GM08714 (cell line): ENCODE data around the gene MAPK8IP1.

Experiments used
- H3K4me3 ChIP-seq: fragments of 200-500 bp; sonication (Bioruptor generic); 2 replicates; pipeline ENCODE4 v1.5.1; 2014; ENCODE audit warnings: mild to moderate bottlenecking, low read length, inconsistent platforms
- ZNF274 ChIP-seq: IDR thresholded peaks from 2 replicates; pipeline ENCODE4 v1.6.1; 2012; ENCODE audit warnings: mild to moderate bottlenecking, low read depth, low read length

The MAPK8IP1 gene

DNA sequence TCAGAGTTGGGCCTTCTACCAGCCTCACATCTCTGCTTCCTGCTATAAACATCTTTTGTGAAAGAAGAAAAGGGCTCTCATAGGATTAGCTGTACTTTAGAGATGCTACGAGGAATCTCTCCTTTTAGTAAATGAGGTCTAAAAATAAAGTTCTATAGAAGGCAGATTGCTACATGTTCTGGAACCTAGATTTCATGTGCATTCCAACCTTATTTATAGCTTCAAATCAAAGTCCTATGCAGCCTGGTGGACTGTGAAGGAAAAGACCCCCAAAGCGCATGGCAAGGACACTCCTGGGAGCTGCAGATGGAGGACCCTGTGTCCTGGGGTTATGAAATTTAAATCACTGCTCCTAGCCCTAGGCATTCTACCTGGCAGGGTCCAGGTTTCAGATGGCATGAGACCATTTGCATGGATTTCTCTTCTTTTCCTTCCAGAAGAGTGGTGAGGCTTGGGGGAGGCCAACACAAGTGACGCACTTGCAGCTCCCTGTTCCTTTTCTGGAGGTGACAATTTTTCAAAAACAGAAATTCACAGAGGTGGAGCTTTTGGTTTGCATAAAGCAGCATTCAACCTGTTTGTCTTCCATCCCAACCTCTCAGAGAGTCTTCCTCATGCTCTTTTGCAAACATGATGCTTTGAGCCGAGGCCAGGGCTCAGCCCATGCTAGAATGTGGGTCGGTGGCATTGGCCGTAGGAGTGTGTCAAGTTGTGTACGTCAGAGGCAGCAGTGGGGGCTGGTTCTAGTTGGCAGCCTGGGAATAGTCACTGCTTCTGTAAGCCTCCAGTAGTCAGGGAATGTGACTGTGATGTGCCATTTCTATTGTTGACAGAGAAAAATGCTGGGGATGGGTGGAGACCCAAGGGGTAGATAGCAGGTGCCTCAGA is 31.9 kb upstream of the MAPK8IP1 start:
- no peak overlapping the region for H3K4me3 ChIP-seq
- TF ChIP-seq ZNF274, result no peak

DNA sequence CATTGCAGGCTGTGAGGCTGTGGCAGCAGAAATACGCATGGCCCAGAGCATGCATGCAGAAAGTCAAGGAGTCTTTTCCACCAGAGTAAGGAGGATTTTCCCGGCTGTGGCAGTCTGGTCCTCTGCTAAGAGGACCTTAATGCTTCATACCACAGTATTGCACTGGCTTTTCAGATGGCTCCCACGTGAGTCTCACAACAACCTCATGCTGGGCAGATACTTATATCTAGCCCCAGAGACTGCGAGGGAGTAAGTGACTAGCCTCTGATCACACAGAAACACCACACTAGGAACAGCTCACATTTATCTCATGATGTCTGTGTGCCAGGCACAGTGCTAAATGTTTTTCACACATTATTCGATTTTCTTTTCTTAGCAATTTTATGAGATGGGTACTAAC is 30.1 kb upstream of the MAPK8IP1 start:
- H3K4me3 ChIP-seq, result no peak overlapping the region
- no peak for TF ChIP-seq ZNF274

DNA sequence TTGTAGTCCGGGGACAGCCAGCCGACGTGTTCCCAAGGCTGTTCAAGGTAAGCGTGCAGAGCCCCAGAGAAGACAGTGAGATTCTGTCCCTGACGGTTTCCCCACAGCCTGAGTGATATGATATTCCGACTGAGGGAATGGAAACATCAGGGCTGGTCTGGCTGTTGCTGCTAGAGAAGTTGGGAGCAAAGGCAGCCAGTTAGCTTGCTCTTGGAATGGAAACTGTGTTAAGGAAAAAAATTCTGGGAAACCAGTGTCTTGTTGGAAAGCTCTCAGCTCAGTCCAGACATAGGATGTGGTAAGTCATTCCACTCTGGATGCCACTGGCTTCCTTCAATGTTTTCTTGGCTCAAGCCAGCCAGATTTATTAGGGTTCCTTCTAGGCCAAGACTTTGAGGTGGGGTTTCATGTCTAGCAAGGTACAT is 29.4 kb upstream of the MAPK8IP1 start:
- no peak overlapping the region for H3K4me3 ChIP-seq
- TF ChIP-seq ZNF274, result no peak

DNA sequence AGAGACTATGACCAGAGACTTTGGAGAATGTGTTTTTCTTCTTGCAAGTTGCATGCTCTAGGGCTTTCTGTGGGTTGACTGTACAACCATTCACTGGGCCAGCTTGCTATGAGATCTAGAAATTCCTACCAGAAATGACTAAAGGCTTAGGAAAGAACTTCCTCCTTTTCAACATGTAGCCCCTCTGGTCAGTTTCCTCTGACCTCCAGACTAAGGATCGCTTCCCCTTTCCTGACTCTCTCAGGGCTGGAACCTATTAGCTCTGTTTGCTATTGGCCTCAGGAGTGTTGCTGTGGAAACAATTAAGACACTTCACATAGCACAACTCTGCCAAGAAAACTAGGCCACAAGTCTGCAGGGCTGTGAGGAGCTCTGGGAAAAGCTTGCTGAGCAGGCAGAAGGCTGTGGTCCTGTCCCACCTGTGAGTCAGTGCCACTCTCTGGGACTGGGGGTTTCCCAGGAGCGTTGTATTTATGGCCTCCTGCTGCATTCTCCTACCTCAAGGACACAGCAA is 27.4 kb upstream of the MAPK8IP1 start:
- no peak for TF ChIP-seq ZNF274
- H3K4me3 ChIP-seq, result no peak overlapping the region

DNA sequence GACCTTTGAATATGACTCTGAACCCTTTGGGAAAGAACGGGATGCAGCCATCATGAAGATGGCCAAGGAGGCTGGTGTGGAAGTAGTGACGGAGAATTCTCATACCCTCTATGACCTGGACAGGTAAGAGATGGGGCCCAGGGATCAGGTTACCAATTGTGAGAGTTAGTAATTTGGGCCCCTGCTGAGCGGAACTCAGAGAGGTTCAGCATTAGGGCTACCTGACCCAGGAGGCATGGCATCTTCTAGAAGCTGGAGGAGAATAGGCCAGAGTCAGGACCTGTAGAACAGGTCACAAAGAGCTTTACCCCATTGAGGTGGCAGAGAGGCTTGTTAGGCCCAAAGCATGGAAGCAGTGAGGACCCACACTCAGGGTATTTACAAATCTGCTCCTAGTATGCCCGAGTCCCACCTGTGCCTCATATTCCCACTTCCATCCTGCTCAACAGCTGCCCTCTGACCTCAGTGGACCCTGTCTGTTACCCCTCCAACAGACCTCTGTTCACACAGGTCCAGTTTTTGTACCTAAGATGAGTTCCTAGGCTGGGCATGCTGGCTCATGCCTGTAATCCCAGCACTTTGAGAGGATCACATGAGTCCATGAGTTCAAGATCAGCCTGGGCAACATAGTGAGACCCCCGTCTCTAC is 26.6 kb upstream of the MAPK8IP1 start:
- H3K4me3 ChIP-seq, result no peak overlapping the region
- no peak for TF ChIP-seq ZNF274

DNA sequence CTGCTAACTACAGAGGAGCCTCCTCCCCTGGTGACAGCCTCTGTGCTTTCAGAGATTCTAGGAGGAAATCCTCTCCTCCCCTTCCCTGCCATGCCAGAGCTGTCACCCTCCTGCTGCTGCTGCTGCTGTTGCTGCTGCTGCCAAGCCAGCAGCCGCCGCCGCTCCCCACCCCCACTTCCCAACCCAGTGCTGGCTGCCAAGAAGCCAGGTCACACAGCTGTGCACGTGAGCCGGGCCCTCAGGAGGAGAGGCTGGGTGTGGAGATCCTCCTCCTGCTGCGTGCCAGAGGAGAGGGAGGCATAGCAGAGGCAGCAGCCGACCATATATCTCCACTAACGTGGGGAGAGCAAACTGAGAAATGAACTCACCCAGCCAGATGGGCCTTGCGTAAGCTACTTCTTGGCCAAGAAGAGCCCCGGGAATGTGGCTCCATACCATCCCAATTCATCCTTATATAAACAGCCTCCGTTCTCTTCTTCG is 25.8 kb upstream of the MAPK8IP1 start:
- H3K4me3 ChIP-seq, result no peak overlapping the region
- TF ChIP-seq ZNF274, result no peak

DNA sequence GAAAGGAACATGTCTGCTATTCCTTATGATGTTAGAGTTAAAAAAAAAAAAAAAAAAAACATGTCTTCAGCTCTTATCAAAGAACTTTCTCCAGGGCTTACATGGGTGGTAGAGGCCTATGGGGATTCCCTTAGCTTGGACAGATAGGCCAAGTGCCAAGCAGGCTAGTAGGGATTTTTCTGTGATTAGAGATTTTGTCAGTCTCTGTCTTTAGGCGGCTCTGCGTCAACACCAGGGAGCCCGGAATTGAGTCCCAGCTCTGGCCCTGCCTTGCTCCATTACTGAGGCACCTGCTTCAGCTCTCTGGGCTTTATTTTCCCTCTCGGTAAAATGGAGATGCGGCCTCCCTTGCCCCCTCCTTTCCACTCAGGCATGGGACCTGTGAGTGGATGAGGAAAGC is 25.1 kb upstream of the MAPK8IP1 start:
- H3K4me3 ChIP-seq, result no peak overlapping the region
- no peak for TF ChIP-seq ZNF274

DNA sequence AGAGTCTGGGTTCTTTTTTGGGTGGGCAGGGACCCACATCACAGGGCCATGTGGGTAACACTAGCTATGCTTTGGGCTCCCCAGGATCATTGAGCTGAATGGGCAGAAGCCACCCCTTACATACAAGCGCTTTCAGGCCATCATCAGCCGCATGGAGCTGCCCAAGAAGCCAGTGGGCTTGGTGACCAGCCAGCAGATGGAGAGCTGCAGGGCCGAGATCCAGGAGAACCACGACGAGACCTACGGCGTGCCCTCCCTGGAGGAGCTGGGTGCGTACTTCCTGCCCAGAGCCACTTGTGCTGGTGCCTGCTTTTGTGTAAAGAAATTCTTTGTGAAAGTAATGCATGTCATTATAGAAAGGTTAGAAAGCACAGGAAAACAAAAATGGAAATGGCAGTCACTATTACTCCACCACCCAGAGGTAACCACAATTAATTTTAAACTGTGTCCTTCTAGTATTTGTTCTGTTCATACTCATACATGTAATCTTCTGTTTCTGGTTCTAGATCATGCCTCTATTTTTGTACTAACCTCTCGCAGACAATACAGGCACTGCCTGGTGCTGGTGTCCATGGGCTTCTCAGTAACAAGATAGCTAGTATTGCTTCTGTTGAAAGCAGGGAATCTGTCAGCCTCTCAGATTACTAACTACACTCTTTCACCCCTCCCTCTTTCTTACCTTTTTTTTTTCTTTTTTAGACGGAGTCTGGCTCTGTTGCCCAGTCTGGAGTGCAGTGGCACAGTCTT is 24.5 kb upstream of the MAPK8IP1 start:
- no peak for TF ChIP-seq ZNF274
- H3K4me3 ChIP-seq, result no peak overlapping the region

DNA sequence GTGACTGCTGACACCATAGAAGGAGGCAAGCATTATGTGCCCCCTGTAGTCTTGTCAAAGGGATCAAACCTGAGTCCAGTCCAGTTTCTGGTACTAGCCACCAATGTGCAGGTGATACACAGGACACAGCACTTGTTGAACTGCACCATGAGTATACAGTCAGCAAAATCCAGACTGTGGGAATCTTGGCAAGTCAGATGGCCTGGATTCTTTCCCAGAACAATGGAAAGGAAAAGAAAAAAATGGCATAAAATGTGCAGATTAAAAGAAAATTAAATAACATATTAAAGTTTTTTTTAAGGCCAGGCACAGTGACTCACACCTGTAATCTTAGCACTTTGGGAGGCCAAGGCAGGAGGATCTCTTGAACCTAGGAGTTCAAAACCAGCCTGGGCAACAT is 21.4 kb upstream of the MAPK8IP1 start:
- no peak for TF ChIP-seq ZNF274
- no peak overlapping the region for H3K4me3 ChIP-seq

DNA sequence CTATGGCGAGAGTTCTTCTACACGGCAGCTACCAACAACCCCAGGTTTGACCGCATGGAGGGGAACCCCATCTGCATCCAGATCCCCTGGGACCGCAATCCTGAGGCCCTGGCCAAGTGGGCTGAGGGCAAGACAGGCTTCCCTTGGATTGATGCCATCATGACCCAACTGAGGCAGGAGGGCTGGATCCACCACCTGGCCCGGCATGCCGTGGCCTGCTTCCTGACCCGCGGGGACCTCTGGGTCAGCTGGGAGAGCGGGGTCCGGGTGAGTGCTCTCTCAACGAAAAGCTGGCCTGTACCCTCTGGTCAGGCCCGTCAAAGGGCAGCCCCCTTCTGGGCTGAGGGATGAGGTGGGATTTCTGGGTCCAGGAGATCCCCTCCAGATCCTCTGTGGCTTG is 15.9 kb upstream of the MAPK8IP1 start:
- H3K4me3 ChIP-seq, result no peak overlapping the region
- no peak for TF ChIP-seq ZNF274

DNA sequence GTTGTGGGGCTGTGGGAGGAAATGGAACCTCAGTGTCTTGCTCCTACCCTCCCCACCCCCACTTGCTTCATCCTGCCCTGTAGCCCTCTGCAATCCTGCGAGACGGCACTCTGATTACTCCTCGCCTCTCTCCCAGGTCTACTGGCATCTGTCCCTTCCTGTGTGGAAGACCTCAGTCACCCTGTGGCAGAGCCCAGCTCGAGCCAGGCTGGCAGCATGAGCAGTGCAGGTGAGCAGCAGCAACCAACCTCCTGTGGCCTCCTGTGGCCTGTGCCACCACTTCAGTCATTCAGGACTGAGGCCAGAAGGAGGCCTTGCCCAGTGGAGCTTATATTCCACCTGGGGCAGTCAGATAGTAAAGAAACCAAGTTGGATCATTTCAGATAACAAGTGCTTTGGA is 14.7 kb upstream of the MAPK8IP1 start:
- TF ChIP-seq ZNF274, result no peak
- H3K4me3 ChIP-seq, result no peak overlapping the region

DNA sequence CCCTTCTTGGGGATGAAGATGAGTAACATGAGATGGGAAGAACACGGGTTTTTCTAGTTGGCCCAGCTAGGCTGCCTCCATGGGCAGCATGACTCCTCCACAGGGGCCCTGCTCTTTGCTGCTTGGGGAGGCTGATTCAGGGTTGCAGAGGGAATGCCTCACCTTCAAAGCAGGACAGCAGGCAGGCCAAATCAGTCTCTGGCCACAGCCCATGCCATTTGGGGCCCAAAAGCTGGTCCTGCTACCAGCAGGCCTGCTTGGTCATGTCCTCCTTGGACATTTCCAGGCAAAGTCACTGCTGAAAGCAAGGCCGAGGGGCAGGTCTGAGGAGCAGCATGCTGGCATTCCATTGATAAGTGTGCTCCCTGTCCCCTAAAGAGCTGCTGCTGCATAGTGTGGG is 13.8 kb upstream of the MAPK8IP1 start:
- no peak overlapping the region for H3K4me3 ChIP-seq
- no peak for TF ChIP-seq ZNF274

DNA sequence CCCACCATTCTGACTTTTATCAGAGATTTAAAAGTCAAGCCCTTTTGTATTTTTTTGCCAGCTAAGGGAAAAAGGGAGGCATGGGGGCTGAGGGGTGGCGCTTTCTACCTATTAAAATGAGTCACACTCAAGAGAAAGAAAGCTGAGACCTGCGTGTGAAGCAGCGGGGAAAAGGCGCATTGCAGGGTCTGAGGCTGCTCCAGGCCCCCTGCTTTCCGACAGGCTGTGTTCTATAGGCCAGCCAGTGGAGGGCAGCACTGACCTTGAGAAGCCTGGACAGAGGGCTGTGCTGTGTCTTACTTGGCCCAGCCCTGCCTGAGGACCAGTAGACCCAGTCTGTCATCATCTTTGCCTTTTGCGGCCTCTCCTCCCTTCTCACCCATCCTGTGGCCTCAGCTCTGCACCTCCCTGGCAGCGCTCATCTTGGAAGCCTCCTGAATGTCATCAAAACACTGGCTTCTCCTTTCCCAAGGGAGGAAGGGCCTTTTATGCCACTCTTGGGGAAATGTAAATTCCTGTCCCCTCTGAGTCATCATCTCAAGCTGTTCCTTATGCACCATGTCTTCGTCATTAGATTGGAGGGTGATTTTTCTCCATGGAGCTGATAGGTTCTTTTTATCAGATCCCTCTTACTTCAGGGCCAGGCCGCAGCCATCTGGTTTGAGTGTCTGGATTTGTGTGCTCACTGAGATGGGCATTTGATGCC is 12.6 kb upstream of the MAPK8IP1 start:
- H3K4me3 ChIP-seq, result no peak overlapping the region
- no peak for TF ChIP-seq ZNF274

DNA sequence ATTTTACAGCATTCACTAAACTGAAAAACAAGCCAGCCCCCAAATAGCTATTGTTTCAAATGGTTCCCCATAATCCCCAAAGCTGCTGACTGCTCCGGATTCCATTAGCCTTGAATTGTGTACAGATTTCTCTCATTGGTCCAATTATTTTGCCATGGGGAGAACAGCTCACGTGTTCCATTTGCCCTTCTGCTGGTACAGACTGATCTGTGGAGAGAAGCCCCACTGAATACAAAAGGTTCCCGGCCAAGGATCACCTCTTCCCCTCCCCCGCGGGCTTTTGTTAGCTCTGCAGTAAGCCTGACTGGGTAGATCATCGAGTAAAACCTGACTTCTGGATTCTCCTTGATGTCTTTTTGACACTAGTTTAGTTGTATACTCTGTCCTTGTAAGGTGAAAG is 9.1 kb upstream of the MAPK8IP1 start:
- TF ChIP-seq ZNF274, result no peak
- no peak overlapping the region for H3K4me3 ChIP-seq

DNA sequence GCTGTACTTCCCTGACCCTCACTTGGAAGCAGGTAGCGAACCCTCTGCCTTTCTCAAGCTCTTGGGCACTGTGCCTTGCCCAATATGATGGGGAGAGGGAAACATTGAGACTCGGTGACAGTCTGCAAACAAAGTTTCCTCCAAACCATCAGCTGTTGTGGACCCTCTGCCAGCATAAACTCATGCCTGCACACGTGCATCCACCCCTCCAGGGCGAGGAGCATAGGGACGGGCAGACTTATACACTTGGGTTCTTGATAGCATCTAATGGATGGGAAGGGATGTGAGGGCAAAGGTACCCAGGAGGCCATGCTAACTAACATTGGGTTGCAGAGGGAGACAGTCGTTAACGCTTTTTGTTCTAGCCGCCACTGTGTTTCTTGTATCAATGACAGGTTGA is 8.2 kb upstream of the MAPK8IP1 start:
- TF ChIP-seq ZNF274, result no peak
- no peak overlapping the region for H3K4me3 ChIP-seq
